Stimulated activated CD4-positive, alpha-beta T cell treated with anti-CD3 and anti-CD28 coated beads, Interleukin-12 subunit alpha, Interleukin-12 subunit beta, amount 100 ng/mL, for 24 hours (primary cell): ENCODE results near the gene PPP2R3B.
"Not testable (repeated sequence)": the region's sequence is repeated elsewhere in the genome, so short reads cannot be mapped to it uniquely, and the experiment has no call there.

Source experiments
- DNase-seq, 2 experiments: peaks; one replicate each; pipeline ENCODE4 v3.0.0-alpha.2; 2020; ENCODE audit warnings: low read depth in 2 of 2

The PPP2R3B gene

DNA sequence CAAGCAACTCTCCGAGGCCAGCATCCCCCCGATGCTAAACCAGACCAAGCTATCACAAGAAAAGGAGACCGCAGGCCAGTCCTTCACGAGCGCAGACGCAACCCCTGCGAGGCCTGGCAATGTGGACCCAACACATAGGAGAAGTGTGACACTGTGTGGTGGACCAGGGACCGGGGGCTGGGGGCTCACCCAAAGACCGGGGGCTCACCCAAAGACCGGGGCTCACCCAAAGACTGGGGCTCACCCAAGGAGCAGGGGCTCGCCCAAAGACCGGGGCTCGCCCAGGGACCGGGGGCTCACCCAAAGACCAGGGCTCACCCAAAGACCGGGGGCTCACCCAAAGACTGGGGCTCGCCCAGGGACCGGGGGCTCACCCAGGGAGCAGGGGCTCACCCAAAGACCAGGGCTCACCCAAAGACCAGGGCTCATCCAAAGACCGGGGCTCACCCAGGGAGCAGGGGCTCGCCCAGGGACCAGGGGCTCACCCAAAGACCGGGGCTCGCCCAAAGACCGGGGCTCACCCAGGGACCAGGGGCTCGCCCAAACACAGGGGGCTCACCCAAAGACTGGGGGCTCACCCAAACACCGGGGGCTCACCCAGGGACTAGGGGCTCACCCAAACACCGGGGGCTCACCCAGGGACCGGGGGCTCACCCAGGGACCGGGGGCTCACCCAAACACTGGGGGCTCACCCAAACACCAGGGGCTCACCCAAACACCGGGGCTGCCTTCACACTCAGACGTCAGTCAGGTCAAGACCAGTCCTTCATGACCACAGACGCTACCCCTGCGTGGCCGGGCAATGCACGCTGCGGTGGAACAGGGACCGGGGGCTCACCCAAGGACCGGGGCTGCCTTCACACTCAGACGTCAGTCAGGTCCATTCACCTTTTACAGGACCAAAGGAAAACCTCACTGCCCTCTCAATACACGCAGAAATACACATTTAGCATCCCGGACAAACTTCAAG lies 32.9 kb downstream of the PPP2R3B start:
- DNase-seq: no peak

- DNase-seq: no peak
Measured at GRCh38 chrX:352582-353314, 34.0 kb downstream of the PPP2R3B start.

GRCh38 chrX:352181-352580 lies 34.5 kb downstream of the PPP2R3B start:
- DNase-seq: no peak

DNA sequence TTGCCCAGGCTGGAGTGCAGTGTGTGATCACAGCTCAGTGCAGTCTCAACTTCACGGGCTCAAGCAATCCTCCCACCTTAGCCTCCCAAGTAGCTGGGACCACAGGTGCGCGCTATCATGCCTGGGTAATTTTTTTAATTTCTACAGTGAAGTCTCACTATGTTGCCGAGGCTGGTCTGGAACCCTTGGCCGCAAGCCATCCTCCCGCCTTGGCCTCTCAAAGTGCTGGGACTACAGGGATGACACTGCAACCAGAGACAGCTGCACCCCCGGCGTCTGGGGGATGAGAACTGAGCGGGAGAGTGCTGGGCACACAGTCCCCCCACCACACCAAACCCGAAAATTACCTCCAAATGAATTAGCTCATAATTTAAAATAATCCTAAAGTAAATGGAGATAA lies 35.0 kb downstream of the PPP2R3B start:
- no peak for DNase-seq

DNA sequence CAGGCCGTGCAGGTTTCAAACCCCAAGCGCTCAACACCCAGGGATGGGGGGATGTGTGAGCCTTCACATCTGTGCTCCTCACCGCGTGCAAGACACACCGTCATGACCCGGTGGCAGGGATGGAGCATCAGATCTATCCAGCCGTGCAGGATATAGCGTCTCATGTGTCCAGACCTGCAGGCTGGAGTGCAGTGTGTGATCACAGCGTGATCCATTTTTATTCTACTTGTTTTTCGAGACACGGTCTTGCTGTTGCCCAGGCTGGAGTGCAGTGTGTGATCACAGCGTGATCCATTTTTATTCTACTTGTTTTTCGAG lies 35.4 kb downstream of the PPP2R3B start:
- DNase-seq: not testable (repeated sequence)

- no peak for DNase-seq
Measured at GRCh38 chrX:350534-351323, 36.0 kb downstream of the PPP2R3B start.

- no peak for DNase-seq
Measured at GRCh38 chrX:350148-350533, 36.6 kb downstream of the PPP2R3B start.

- no peak for DNase-seq
Measured at GRCh38 chrX:349702-350101, 37.0 kb downstream of the PPP2R3B start.

- DNase-seq: no peak
Measured at GRCh38 chrX:349196-349595, 37.5 kb downstream of the PPP2R3B start.

- DNase-seq: no peak
Measured at GRCh38 chrX:348461-349117, 38.1 kb downstream of the PPP2R3B start.

DNA sequence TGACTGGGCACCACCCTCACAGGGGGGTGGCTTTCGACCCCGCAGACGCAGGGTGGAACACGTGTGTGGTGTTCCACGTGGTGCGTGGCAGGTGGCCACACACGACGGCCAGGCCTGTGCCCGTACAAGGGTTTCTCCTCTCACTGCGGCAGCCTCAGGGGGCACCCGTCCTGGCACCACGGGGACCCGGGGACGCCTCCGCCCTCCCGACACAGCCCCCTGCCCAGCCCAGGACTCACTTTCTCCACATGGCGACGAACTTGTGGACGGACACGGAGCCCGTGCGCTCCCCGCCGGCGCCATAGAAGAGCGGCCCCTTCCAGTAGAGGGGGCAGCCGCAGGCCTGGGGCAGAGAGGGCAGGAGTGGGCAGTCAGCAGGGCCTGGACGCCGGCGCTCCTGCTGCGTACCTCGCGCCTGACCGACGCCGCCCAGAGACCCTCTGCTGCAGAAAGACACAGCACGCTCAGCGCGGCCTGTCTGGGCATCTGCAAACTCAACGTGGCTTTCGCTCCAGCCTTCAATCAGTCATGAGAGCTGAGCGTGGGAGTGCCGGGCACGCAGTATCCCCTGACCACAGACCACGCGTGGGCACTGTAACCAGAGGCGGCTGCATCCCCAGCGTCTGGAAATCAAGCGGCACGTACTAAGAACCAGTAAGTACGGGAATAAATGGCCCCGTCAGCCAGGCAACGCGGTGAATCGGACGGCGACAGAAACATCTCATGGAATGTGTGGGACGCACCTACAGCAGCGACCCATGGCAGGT lies 39.2 kb downstream of the PPP2R3B start:
- no peak for DNase-seq

DNA sequence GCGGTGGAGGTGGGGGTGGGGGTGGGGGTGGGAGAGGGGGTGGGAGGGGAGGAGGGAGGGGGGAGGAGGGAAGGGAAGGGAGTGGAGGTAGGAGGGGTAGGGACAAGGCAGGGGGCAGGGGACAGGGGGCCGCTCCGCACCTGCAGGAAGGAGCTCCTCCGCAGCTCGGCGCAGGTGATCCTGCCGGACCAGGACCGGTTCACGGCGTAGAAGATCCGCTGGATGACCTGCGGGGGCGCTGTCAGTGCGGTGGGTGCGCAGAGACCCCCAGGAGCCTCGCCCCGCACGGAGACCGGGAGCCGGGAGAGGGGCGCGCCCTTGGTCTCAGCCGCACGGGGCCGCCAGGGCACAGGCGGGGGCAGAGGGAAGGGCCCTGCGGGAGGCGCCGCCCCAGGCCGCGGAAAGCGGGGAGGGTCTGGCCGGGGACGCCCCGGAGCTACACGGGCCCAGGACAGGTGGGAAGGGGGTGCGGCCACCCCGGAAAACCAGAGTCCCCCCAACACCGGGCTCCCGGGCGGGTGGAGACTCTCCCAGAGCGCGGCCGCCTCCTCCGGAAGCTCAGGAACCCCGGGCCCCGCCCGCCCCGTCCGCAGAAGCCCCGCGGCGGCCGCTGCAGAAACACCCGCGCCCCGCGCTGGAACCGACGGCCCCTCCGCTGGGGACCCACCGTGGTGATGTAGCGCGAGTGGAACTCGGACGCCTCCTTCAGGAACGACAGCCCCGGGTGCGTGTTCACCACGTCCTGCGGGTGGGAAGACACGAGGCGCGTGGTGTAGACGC lies 40.5 kb downstream of the PPP2R3B start:
- no peak for DNase-seq

- no peak for DNase-seq
Measured at GRCh38 chrX:345020-345925, 41.4 kb downstream of the PPP2R3B start.

- no peak for DNase-seq
Measured at GRCh38 chrX:344371-344901, 42.3 kb downstream of the PPP2R3B start.

DNA sequence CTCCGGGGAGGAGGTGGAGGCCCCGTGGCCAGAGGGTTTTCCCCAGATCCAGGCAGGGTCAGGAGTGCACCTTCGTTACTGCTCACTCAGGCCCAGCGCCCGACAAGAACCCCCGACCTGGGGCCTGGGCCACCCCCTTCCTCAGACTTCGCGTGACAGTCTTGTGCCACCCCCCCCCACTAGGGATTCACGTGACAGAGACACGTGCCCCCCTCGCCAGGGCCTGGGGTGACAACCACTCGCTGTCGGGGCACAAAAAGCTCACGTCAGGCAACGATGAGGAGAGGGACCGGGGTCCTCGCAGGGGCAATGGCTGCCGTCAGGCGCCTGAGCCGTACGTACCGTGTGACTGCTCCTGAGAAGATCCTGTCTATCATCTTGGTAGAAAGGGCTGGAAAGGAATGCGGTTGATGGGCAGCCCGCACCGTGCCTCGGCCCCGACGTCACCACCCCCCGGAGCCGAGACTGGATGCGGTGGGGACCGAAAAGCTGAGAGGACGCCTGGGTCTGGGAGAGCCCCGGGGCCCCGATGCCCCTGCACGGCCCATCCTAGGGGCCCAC lies 45.1 kb downstream of the PPP2R3B start:
- DNase-seq: no peak

DNA sequence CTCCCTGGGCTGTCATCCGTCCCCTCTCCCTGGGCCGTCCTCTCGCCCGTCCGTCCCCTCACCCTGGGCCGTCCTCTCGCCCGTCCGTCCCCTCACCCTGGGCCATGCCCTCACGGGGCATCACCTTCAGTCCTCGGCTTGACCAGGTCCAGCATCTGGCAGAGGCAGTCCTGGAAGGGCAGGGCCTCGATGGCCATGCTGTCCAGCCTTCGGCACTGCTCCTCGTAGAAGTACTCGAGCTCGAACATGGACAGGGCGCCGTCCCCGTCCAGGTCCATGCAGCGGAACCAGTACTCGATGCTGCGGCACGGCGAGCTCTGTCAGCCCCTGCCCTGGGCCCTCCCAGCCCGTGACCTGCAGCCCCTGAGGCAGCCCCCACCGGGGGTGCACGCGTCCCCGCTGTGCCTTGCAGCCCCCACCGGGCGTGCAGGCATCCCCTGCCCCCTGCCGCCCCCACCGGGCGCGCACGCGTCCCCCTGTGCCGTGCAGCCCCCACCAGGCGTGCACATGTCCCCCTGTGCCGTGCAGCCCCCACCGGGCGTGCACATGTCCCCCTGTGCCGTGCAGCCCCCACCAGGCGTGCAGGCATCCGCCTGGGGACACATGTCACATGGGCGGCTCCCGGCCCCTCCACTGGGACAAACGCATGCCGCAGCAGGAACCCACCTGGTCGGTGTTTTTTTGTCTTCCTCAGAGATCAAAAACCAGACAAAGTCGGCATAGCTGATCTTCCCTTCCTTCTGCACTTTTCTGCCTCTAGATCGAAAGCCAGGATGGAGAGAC lies 45.9 kb downstream of the PPP2R3B start:
- DNase-seq: no peak

GRCh38 chrX:340121-340520 lies 46.6 kb downstream of the PPP2R3B start:
- no peak for DNase-seq
